Liver (tissue), 9 donors: Measurements from ENCODE around the gene ADGRB2. TPM values are rescaled to one million over a fixed set of nuclear protein-coding genes. Genes with fewer than 3 reads are reported as not detected.

Experiments used
- DNase-seq: peaks from one replicate; pipeline ENCODE4 v3.0.0-alpha.2; 2017; ENCODE audit warnings: low spot score
- H3K27ac ChIP-seq, 2 donors: one replicate each; pipeline ENCODE4 v1.7.0; 2013; ENCODE audit warnings: inconsistent platforms in 2 of 2, low read length in 2 of 2, control low read depth in 1 of 2, low read depth in 1 of 2, mild to moderate bottlenecking in 1 of 2
- H3K27me3 ChIP-seq, 4 donors: one replicate each; pipeline versions ENCODE4 v1.6.1 to v1.7.0; 2013; ENCODE audit warnings: low read length in 3 of 4, inconsistent platforms in 1 of 4, mild to moderate bottlenecking in 1 of 4, moderate library complexity in 1 of 4; ENCODE audit not compliant: control insufficient read depth in 4 of 4, insufficient read depth in 4 of 4
- H3K36me3 ChIP-seq, 4 donors: one replicate each; pipeline versions ENCODE4 v1.6.1 to v1.7.0; 2013; ENCODE audit warnings: low read length in 3 of 4, mild to moderate bottlenecking in 3 of 4, low read depth in 1 of 4, moderate library complexity in 1 of 4; ENCODE audit not compliant: control insufficient read depth in 4 of 4, insufficient read depth in 3 of 4
- H3K4me1 ChIP-seq, 4 donors: one replicate each; pipeline versions ENCODE4 v1.6.1 to v1.7.0; 2013; ENCODE audit warnings: low read length in 3 of 4, mild to moderate bottlenecking in 3 of 4, moderate library complexity in 1 of 4; ENCODE audit not compliant: control insufficient read depth in 4 of 4, insufficient read depth in 4 of 4
- H3K4me3 ChIP-seq, 3 donors: one replicate each; pipeline versions ENCODE4 v1.6.1 to v1.7.0; 2013; ENCODE audit warnings: low read length in 3 of 3, control low read depth in 1 of 3, low read depth in 1 of 3, mild to moderate bottlenecking in 1 of 3
- H3K9ac ChIP-seq, 2 donors: one replicate each; pipeline ENCODE4 v1.7.0; 2013; ENCODE audit warnings: low read length in 2 of 2, mild to moderate bottlenecking in 2 of 2, moderate library complexity in 2 of 2, control low read depth in 1 of 2, low read depth in 1 of 2
- H3K9me3 ChIP-seq, 4 donors: one replicate each; pipeline versions ENCODE4 v1.6.1 to v1.7.0; 2013; ENCODE audit warnings: low read length in 3 of 4; ENCODE audit not compliant: control insufficient read depth in 4 of 4
- ATF3 ChIP-seq: IDR thresholded peaks from 2 replicates; pipeline ENCODE4 v1.6.1; 2016; ENCODE audit warnings: antibody characterized with exemption
- CTCF ChIP-seq: fragments of 150-350 bp; IDR thresholded peaks from 2 replicates; pipeline ENCODE4 v1.5.1; 2017; ENCODE audit warnings: improper control_type of control experiment, low read depth, low read length; ENCODE audit not compliant: missing input control
- EGR1 ChIP-seq, 2 donors: IDR thresholded peaks; 2 replicates each; pipeline ENCODE4 v1.6.1; 2016 to 2018; ENCODE audit warnings: antibody characterized with exemption in 2 of 2, low read depth in 2 of 2
- FOXA1 ChIP-seq: IDR thresholded peaks from 2 replicates; pipeline ENCODE4 v1.6.1; 2016; ENCODE audit warnings: antibody characterized with exemption
- FOXA2 ChIP-seq: IDR thresholded peaks from 2 replicates; pipeline ENCODE4 v1.6.1; 2016; ENCODE audit warnings: antibody characterized with exemption
- GABPA ChIP-seq, 2 donors: IDR thresholded peaks in 1 of 2; conservative IDR thresholded peaks in 1 of 2; 2 replicates each; pipeline ENCODE4 v1.6.1; 2016; ENCODE audit warnings: antibody characterized with exemption in 2 of 2, mild to moderate bottlenecking in 1 of 2, moderate library complexity in 1 of 2
- HNF4A ChIP-seq, 2 donors: conservative IDR thresholded peaks; 2 replicates each; pipeline ENCODE4 v1.6.1; 2016; ENCODE audit warnings: antibody characterized with exemption in 2 of 2, mild to moderate bottlenecking in 2 of 2
- HNF4G ChIP-seq: IDR thresholded peaks from 2 replicates; pipeline ENCODE4 v1.6.1; 2016; ENCODE audit warnings: antibody characterized with exemption
- JUND ChIP-seq, 2 donors: IDR thresholded peaks; 2 replicates each; pipeline ENCODE4 v1.6.1; 2016; ENCODE audit warnings: antibody characterized with exemption in 2 of 2
- MAX ChIP-seq: IDR thresholded peaks from 2 replicates; pipeline ENCODE4 v1.6.1; 2016; ENCODE audit warnings: antibody characterized with exemption
- NR2F2 ChIP-seq: IDR thresholded peaks from 2 replicates; pipeline ENCODE4 v1.6.1; 2016; ENCODE audit warnings: antibody characterized with exemption
- RAD21 ChIP-seq, 2 donors: IDR thresholded peaks; 2 replicates each; pipeline ENCODE4 v1.6.1; 2016; ENCODE audit warnings: antibody characterized with exemption in 2 of 2, mild to moderate bottlenecking in 2 of 2
- REST ChIP-seq: IDR thresholded peaks from 2 replicates; pipeline ENCODE4 v1.6.1; 2016; ENCODE audit warnings: antibody characterized with exemption, mild to moderate bottlenecking
- RXRA ChIP-seq, 2 donors: IDR thresholded peaks; 2 replicates each; pipeline ENCODE4 v1.6.1; 2017 to 2018; ENCODE audit warnings: antibody characterized with exemption in 2 of 2, mild to moderate bottlenecking in 1 of 2
- SP1 ChIP-seq: IDR thresholded peaks from 2 replicates; pipeline ENCODE4 v1.6.1; 2018; ENCODE audit warnings: antibody characterized with exemption, mild to moderate bottlenecking
- TAF1 ChIP-seq: conservative IDR thresholded peaks from 2 replicates; pipeline ENCODE4 v1.6.1; 2016; ENCODE audit warnings: antibody characterized with exemption, mild to moderate bottlenecking
- YY1 ChIP-seq: IDR thresholded peaks from 2 replicates; pipeline ENCODE4 v1.6.1; 2016; ENCODE audit warnings: antibody characterized with exemption, mild to moderate bottlenecking
- ZBTB33 ChIP-seq: IDR thresholded peaks from 2 replicates; pipeline ENCODE4 v1.6.1; 2016; ENCODE audit warnings: antibody characterized with exemption
- WGBS: extraction: QIAGEN DNeasy Blood & Tissue Kit; methylation state at CpG from one replicate; pipeline ENCODE4 v1.1.7; 2013; 5-methylcytosine and 5-hydroxymethylcytosine counted together
- polyA plus RNA-seq, 2 donors: library from polyadenylated mRNA; stranded (reverse) in 1 of 2; unstranded in 1 of 2; fragments of 200-250 nt in 1 of 2; fragments of >200 nt in 1 of 2; fragmentation: Nextera tagmentation in 1 of 2; extraction: Ambion mirVana in 1 of 2; gene quantifications; one replicate each; pipeline versions ENCODE4 v1.2.1 to v1.2.3, GENCODE V29; 2013 to 2015
- total RNA-seq, 2 donors: library from RNA; depleted of rRNA; stranded (reverse); fragments of >200 nt; gene quantifications; one replicate each; pipeline ENCODE4 v1.2.3, GENCODE V29; 2014
- donor health status: healthy.
- donor health status: healthy.
- donor health status: healthy.
- donor health status: healthy.
- donor health status: healthy.

Gene ADGRB2
- total and polyA plus RNA-seq, 4 donors: under 0.01 to 0.05 (median 0.05) TPM; not detected in 1

- TF ChIP-seq CTCF (no peak), JUND (IDR thresholded peaks at IDR 0.05) (no peak), RAD21 (IDR thresholded peaks at IDR 0.05) (no peak), FOXA2 (no peak), SP1 (no peak), MAX (no peak), HNF4G (no peak), EGR1 (IDR thresholded peaks at IDR 0.05; ENCODE audit: low read depth in 2 of 2) (no peak), FOXA1 (no peak)
Observed at GRCh38 chr1:31776516-31776915, 12.4 kb upstream of the ADGRB2 start (continued).

- H3K27me3 ChIP-seq: peaks cover 0 to 14% (median 5%) of the 10 kb centered on the region in 4 donors
- no peak for TF ChIP-seq RXRA (IDR thresholded peaks at IDR 0.05)
- no peak for TF ChIP-seq ATF3
- no peak for TF ChIP-seq TAF1
- TF ChIP-seq NR2F2: no peak
- TF ChIP-seq REST: no peak
- no peak for TF ChIP-seq JUND (IDR thresholded peaks at IDR 0.05)
- no peak for TF ChIP-seq HNF4A (conservative IDR thresholded peaks at IDR 0.05)
- TF ChIP-seq RAD21 (IDR thresholded peaks at IDR 0.05): no peak
- peaks cover 0 to 3% (median 0%) of the 10 kb centered on the region in 4 donors for H3K9me3 ChIP-seq
- WGBS: 87% methylated on average over 5 of the region's 5 CpGs
- H3K4me3 ChIP-seq: no peak overlapping the region
- H3K36me3 ChIP-seq: no peaks in the 10 kb centered on the region
- no peak overlapping the region for H3K9ac ChIP-seq
- peaks cover 0 to 11% (median 5%) of the 10 kb centered on the region in 4 donors for H3K4me1 ChIP-seq
- no peak overlapping the region for H3K27ac ChIP-seq
- DNase-seq: no peak
Observed at GRCh38 chr1:31776032-31776431, 11.9 kb upstream of the ADGRB2 start.

GRCh38 chr1:31775210-31775999, 11.3 kb upstream of the ADGRB2 start:
- H3K9me3 ChIP-seq: peaks cover 0 to 3% (median 0%) of the 10 kb centered on the region in 4 donors
- 85% methylated on average over 10 of the region's 10 CpGs for WGBS
- peaks cover 0 to 11% (median 5%) of the 10 kb centered on the region in 4 donors for H3K4me1 ChIP-seq
- no peak overlapping the region for H3K4me3 ChIP-seq
- H3K36me3 ChIP-seq: no peaks in the 10 kb centered on the region
- TF ChIP-seq RAD21 (IDR thresholded peaks at IDR 0.05) (no peak), JUND (IDR thresholded peaks at IDR 0.05) (no peak), TAF1 (no peak), MAX (no peak), ATF3 (no peak), ZBTB33 (no peak), YY1 (no peak), SP1 (no peak), EGR1 (IDR thresholded peaks at IDR 0.05; ENCODE audit: low read depth in 2 of 2) (no peak), GABPA (IDR thresholded peaks at IDR 0.05 in 1 of 2, conservative IDR thresholded peaks at IDR 0.05 in 1 of 2) (no peak), RXRA (IDR thresholded peaks at IDR 0.05) (no peak)
- peaks cover 0 to 14% (median 5%) of the 10 kb centered on the region in 4 donors for H3K27me3 ChIP-seq
- H3K9ac ChIP-seq: no peak overlapping the region
- no peak for DNase-seq
- no peak overlapping the region for H3K27ac ChIP-seq
